SIG-M5 treated with dmso at 0.1 percent for 504 hours (cell line): ENCODE results near the gene PLXNB2.

Experiments
- DNase-seq: peaks from one replicate; lab custom pipeline; 2025; ENCODE audit not compliant: unreplicated experiment; lab: John Stamatoyannopoulos, UW

The PLXNB2 gene

GRCh38 chr22:50298937-50299784, 8.3 kb downstream of the PLXNB2 start:
- DNase-seq: no peak

- DNase-seq: no peak
Observed at GRCh38 chr22:50298266-50298637, 9.2 kb downstream of the PLXNB2 start.

- no peak for DNase-seq
Observed at GRCh38 chr22:50297510-50298265, 9.8 kb downstream of the PLXNB2 start.

GRCh38 chr22:50296658-50297490, 10.6 kb downstream of the PLXNB2 start:
- no peak for DNase-seq

GRCh38 chr22:50294319-50294656, 13.2 kb downstream of the PLXNB2 start:
- DNase-seq: no peak

GRCh38 chr22:50293441-50294318, 13.8 kb downstream of the PLXNB2 start:
- peak; percentile 31 for DNase-seq

GRCh38 chr22:50292643-50293440, 14.6 kb downstream of the PLXNB2 start:
- no peak for DNase-seq

GRCh38 chr22:50289942-50290630, 17.4 kb downstream of the PLXNB2 start:
- DNase-seq: no peak

GRCh38 chr22:50289151-50289941, 18.1 kb downstream of the PLXNB2 start:
- DNase-seq: no peak

GRCh38 chr22:50287731-50288130, 19.7 kb downstream of the PLXNB2 start:
- no peak for DNase-seq

- no peak for DNase-seq
Observed at GRCh38 chr22:50286701-50287318, 20.6 kb downstream of the PLXNB2 start.

GRCh38 chr22:50286275-50286674, 21.2 kb downstream of the PLXNB2 start:
- no peak for DNase-seq

- no peak for DNase-seq
Observed at GRCh38 chr22:50285568-50286229, 21.7 kb downstream of the PLXNB2 start.

- DNase-seq: no peak
Observed at GRCh38 chr22:50284479-50284878, 23.0 kb downstream of the PLXNB2 start.

GRCh38 chr22:50283821-50284220, 23.6 kb downstream of the PLXNB2 start:
- DNase-seq: no peak

GRCh38 chr22:50282361-50283155, 24.9 kb downstream of the PLXNB2 start:
- peak; percentile 29 for DNase-seq

GRCh38 chr22:50281957-50282356, 25.5 kb downstream of the PLXNB2 start:
- no peak for DNase-seq
